PFSK-1 (cell line): ENCODE data around the gene SKAP2.

ENCODE experiments used
- FOXP2 ChIP-seq: optimal IDR thresholded peaks from 2 replicates; pipeline ENCODE3; 2011; ENCODE audit warnings: borderline replicate concordance, control low read depth, inconsistent platforms; ENCODE audit not compliant: insufficient read depth; ENCODE audit errors: extremely low read length, extremely low read depth
- POLR2AphosphoS5 ChIP-seq: IDR thresholded peaks from 2 replicates; pipeline ENCODE4 v1.6.1; 2012; ENCODE audit warnings: low read depth, mild to moderate bottlenecking, control low read depth, low read length, moderate library complexity
- SIN3A ChIP-seq: IDR thresholded peaks from 2 replicates; pipeline ENCODE4 v1.6.1; 2012; ENCODE audit warnings: mild to moderate bottlenecking, low read length, moderate library complexity, borderline replicate concordance; ENCODE audit not compliant: insufficient read depth
- TAF1 ChIP-seq: IDR thresholded peaks from 2 replicates; pipeline ENCODE4 v1.6.1; 2012; ENCODE audit warnings: low read length, control low read depth, borderline replicate concordance; ENCODE audit not compliant: insufficient read depth
- TF ChIP-seq, protein P1 (sequence below), 2 experiments: IDR thresholded peaks; 2 replicates each; pipeline versions ENCODE4 v1.6.1 to v1.8.0; 2011 to 2012; ENCODE audit warnings: low read depth in 2 of 2, low read length in 2 of 2, control low read depth in 1 of 2, inconsistent platforms in 1 of 2, mild to moderate bottlenecking in 1 of 2, moderate library complexity in 1 of 2; ENCODE audit not compliant: insufficient read depth in 1 of 2

DNA sequence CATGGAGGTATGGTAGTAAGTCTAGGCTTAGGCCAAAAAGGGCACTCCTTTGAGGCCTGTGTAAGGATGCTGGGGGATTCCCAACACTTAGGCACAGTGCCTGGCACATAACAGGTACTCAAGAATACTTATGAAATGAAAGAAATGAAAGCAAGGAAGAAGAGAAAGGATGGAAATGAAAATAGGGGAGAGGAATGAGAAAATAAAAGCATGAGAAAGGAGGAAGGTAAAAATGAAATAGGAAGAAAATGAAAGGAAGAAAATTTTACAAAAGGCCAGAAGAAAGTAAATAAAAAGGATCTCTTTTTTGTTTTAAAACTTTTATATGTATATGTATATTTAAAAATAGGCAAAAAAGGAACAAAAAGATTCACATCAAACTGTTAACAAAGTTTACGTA lies 146.3 kb downstream of the SKAP2 start:
- TF ChIP-seq SIN3A (no peak), POLR2AphosphoS5 (no peak), TAF1 (no peak), FOXP2 (no peak)
- TF ChIP-seq, protein P1, sequence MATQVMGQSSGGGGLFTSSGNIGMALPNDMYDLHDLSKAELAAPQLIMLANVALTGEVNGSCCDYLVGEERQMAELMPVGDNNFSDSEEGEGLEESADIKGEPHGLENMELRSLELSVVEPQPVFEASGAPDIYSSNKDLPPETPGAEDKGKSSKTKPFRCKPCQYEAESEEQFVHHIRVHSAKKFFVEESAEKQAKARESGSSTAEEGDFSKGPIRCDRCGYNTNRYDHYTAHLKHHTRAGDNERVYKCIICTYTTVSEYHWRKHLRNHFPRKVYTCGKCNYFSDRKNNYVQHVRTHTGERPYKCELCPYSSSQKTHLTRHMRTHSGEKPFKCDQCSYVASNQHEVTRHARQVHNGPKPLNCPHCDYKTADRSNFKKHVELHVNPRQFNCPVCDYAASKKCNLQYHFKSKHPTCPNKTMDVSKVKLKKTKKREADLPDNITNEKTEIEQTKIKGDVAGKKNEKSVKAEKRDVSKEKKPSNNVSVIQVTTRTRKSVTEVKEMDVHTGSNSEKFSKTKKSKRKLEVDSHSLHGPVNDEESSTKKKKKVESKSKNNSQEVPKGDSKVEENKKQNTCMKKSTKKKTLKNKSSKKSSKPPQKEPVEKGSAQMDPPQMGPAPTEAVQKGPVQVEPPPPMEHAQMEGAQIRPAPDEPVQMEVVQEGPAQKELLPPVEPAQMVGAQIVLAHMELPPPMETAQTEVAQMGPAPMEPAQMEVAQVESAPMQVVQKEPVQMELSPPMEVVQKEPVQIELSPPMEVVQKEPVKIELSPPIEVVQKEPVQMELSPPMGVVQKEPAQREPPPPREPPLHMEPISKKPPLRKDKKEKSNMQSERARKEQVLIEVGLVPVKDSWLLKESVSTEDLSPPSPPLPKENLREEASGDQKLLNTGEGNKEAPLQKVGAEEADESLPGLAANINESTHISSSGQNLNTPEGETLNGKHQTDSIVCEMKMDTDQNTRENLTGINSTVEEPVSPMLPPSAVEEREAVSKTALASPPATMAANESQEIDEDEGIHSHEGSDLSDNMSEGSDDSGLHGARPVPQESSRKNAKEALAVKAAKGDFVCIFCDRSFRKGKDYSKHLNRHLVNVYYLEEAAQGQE (IDR thresholded peaks at IDR 0.05; ENCODE audit: insufficient read depth in 1 of 2, low read depth in 2 of 2, low read length in 2 of 2) = no peak
